ENCODE data around the gene STAT6.

The STAT6 gene

DNA sequence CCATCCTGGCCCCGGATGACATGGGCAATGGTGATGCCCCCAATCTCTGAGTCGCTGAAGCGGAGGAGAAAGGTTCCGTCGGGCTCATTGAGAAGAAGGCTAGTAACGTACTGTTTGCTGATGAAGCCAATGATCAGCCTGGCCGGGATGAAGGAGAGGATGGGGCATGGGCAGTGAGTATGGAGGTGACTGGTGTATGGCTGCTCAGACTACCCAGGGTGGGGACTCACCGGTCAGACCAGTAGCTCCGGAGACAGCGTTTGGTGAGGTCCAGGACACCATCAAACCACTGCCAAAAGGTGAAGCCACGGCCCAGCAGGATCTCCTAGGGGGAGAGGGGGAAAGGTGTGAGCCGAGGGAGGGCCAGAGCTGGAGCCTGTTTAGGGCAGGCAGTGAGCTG, 11.4 kb downstream of the STAT6 start:
- no peak for DNase-seq

- DNase-seq: no peak
These were observed 12.0 kb downstream of the STAT6 start for GRCh38 chr12:57099047-57099714.

- DNase-seq: no peak
These were observed 12.6 kb downstream of the STAT6 start for GRCh38 chr12:57098546-57098945.

DNA sequence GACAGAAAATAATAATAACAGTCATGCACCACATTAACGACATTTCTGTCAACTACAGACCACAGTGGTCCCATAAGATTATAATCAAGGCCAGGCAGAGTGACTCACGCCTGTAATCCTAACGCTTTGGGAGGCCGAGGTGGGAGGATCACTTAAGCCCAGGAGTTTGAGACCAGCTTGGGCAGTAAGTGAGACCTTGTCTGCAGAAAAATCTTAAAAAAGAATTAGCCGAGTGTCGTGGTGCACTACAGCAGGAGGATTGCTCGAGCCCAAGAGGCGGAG, 13.7 kb downstream of the STAT6 start:
- DNase-seq: no peak

DNA sequence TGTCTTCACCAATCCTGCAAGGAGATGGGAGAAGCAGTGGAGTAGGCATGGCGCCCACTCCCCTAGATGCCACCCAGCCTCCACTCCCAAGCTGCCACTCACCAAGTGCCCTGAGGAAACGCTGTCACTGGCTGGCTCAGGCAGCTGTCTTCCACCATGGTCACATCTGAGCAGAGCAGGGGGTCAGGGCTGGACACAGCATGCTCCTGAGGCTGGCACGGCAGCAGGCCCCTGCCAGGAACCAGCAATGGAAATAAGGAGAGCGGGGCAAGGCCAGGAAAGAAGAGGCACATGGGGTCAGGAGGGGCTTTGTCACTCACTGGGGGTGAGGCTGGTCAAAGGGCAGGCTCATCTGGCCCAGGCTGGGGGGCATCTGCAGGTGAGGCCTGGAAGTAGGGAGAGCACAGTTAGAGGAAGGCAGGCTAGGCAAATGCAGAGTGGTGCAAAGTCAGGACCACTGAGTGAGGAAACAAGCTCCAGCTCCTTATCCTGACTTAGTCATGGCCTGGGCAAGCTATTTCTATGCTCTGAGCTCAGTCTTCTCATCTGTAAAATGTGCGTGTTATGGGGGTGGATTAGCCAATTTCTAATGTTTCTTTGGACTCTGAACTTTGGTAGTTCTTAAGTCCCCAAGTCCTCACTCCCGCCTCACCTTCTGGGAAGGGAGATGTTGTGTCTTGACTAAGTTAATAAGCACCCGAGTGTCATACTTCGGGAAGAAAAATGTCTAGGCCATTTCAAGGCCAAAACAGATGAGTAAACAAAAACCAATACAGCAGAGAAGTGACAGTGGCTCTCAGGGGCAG, 14.2 kb downstream of the STAT6 start:
- DNase-seq: no peak

DNA sequence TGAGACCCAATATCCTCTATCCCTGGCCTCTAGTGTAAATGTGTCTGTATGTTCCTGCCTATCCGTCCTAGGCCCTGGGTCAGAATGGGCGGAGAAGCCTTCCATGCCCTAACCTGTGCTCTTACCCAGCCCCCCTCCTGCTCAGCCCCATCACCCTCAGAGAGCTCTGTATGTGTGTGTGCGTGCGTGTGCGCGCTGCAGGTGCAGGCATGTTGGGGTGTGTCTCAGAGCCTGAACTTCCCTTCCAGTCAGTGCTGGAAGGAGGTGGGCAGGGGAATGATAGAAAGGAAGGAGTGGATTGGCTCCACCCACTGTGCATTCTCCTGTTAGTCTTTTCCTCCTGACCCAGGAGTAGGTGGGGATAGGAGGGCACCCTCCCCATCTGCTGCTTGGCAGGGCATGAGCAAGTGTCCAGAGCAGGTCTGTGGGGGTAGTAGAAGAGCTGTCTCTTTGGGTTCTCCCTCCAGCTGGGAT, 15.0 kb downstream of the STAT6 start:
- DNase-seq: no peak

DNA sequence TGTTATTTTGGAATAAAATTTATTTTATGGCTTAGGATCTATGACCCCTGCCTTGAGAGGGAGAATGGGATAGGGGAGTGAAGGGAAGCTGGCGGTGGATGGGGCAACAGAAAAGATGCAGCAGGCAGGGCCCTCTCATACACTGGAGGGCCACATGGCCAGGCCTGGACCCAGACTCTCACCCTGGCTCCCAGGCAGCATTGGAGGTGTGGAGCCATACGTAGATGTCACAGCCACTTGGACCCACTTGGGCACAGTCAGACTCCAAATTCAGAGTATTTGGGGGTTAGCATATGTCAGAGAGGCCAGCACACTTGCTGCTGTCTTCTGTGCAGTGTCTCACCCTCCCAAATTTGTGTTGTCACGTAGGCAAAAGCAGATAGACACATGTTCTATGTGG, 15.7 kb downstream of the STAT6 start:
- no peak for DNase-seq

- no peak for DNase-seq
These were observed 16.7 kb downstream of the STAT6 start for GRCh38 chr12:57094208-57095160.

- DNase-seq: peak; percentile 77
These were observed 17.6 kb downstream of the STAT6 start for GRCh38 chr12:57093415-57094207.

GRCh38 chr12:57092876-57093414, 18.2 kb downstream of the STAT6 start:
- no peak for DNase-seq

GRCh38 chr12:57092529-57092862, 18.7 kb downstream of the STAT6 start:
- no peak for DNase-seq

- DNase-seq: no peak
These were observed 19.3 kb downstream of the STAT6 start for GRCh38 chr12:57091638-57092528.

- no peak for DNase-seq
These were observed 20.1 kb downstream of the STAT6 start for GRCh38 chr12:57090924-57091637.

GRCh38 chr12:57090490-57090889, 20.7 kb downstream of the STAT6 start:
- DNase-seq: no peak

- DNase-seq: peak; percentile 68
These were observed 21.6 kb downstream of the STAT6 start for GRCh38 chr12:57089271-57090245.

GRCh38 chr12:57088354-57089270, 22.6 kb downstream of the STAT6 start, which contains the start of gene NAB2:
Gene NAB2 (plus strand): TSS chr12:57089114. CDS start chr12:57089272, 158 bp downstream.
- DNase-seq: peak; percentile 90

DNA sequence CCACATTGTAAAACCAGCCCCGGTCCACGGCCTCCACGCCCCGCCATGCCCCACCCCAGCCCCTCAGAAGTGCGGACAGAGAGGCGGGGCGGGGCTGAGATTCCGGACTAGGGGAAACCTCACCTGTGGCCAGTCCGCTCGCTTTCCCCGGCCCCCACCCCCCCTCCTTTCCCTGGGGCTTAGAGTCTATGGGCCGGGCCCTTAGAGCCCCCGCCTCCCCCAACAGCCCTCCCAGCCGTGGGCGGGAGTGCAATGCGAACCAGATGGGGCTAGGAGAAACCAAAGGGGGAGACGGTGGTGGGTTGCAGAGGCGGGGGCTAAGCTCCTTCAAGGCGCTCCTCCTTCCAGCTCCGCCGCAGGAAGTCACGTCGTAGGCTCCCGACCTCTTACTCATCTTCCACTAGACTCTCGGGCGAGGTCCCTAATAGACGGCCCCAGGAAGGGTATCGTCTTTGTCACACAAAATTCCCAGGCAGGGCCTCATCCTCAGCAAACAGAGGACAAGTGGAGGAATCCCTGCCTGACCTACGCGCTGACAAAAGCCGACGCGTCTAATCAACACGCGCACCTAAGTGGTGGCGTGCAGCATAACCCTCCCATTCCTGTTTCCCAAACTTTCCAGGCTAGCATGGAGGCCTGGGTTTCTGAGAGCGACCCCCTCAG, 23.3 kb downstream of the STAT6 start:
- peak; percentile 89 for DNase-seq
